22Rv1 (cell line): ENCODE measurements around the gene MBLAC2.

Experiments used
- ZFX ChIP-seq: fragments of 450-650 bp; IDR thresholded peaks from 2 replicates; pipeline ENCODE4 v1.6.1; 2017; ENCODE audit warnings: antibody characterized with exemption, borderline replicate concordance
- TF ChIP-seq, protein P1 (sequence below): fragments of 450-650 bp; IDR thresholded peaks from 2 replicates; pipeline ENCODE4 v1.5.1; 2017; ENCODE audit warnings: mild to moderate bottlenecking

GRCh38 chr5:90461288-90461687 is 13.3 kb downstream of the MBLAC2 start:
- TF ChIP-seq, protein P1, sequence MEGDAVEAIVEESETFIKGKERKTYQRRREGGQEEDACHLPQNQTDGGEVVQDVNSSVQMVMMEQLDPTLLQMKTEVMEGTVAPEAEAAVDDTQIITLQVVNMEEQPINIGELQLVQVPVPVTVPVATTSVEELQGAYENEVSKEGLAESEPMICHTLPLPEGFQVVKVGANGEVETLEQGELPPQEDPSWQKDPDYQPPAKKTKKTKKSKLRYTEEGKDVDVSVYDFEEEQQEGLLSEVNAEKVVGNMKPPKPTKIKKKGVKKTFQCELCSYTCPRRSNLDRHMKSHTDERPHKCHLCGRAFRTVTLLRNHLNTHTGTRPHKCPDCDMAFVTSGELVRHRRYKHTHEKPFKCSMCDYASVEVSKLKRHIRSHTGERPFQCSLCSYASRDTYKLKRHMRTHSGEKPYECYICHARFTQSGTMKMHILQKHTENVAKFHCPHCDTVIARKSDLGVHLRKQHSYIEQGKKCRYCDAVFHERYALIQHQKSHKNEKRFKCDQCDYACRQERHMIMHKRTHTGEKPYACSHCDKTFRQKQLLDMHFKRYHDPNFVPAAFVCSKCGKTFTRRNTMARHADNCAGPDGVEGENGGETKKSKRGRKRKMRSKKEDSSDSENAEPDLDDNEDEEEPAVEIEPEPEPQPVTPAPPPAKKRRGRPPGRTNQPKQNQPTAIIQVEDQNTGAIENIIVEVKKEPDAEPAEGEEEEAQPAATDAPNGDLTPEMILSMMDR = no peak
- TF ChIP-seq ZFX = no peak
